HG02678 (cell line): Measurements from ENCODE around the gene CTDSP2.
"Not testable (repeated sequence)": the region's sequence is repeated elsewhere in the genome, so short reads cannot be mapped to it uniquely, and the experiment has no call there.

Source experiments
- ATAC-seq: cut with Tn5 transposase; IDR thresholded peaks from one replicate; pipeline ENCODE4 v1.9.1; 2021; ENCODE audit warnings: mild to moderate bottlenecking, moderate library complexity; ENCODE audit not compliant: unreplicated experiment

The CTDSP2 gene

DNA sequence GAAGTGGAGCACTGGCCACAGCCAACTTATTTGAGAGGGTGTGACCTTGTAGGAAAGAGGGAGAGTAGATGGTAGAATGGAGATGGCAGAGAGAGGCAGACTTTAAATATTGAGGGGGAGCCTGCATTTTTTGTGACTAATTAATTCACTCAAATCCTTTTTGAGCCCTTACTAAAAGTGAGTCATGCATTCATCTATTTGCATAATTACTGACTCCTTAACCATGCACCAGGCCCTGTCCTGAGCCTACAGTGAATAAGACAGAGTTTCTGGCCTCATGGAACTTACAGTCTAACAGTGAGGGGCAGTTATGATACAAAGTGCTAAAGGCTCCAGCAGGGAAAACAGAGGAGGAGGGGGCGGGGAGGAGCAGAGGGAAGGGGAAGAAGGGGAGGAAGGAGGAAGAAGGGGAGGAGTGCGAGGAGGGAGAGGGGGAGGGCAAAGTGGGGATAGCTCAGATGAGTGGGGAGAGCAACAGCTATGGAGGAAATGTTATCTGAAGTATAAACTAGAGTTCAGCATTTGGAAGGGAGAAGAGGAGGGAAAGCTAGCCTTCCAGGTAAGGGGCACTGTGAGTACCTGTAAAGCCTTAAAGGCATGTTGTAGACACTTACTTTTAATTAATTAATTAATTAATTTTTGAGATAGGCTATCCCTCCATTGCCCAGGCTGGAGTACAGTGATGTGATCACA lies 7.5 kb upstream of the CTDSP2 start:
- ATAC-seq: no peak

GRCh38 chr12:57852620-57853500 lies 6.3 kb upstream of the CTDSP2 start:
- no peak for ATAC-seq

DNA sequence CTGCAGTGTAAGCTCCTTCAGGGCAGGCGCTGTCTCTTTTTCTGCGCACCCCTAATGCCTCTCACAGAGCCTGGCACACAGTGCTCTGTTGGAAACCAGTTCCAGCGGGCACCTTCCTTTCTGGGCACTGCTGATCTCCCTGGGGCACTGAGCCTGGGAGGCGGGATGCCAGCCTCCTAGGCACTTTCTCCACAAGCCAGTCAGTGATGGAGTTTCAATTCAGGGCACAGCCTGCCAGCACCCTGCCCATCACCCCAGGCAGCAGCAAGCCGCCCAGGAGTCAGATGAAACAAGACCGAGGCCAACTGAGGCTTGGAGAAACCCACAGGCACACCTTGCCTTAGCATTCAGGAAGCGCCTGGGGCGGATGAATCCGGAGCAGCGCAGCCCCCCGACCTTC lies 5.7 kb upstream of the CTDSP2 start:
- ATAC-seq: no peak

DNA sequence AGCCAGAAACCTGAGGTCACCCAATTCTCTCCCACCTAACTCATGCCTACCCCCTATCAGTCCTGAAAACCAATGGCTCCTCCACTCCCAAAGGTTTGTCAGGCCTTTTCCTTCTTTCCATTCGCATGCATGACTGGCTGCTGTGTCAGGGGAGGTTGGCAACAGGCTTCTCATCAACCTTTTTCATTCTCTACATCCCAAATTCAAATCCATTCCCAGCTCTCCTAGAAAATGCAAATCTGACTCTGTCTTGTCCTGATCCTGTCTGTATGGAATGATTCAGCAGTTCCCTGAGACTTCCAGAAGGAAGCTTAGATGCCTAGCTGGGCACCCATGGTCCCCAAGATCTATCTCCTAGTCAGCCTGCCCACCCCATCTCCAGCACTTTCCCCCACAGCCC lies 5.0 kb upstream of the CTDSP2 start:
- ATAC-seq: no peak

DNA sequence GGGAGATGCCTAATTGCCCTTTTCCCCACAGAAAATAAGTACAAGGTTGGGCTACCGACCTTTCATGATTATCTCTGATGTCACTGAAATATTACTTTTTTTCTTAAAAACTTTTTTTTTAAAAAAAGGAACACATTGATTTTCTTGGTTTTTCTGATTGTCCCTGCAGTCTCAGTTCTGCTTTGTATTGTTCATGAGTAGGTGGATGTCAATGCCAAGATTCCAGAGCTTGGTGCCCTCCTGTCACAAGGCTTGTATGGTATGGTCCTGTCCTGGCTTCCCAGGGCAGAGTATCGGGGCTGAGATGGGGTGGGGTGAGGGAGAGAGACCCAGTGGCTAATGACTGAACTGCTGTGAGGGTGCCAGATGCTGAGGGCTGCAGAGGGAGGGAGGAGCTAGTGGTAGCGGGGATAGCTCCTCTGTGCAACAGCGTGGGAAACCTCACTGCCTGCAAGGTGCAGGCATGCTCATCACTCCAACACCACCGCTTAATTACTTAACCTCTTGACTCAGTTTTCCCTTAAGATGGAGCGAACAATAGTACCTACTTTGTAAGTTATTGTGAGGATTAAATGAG lies 4.4 kb upstream of the CTDSP2 start:
- ATAC-seq: no peak

GRCh38 chr12:57849447-57849846 lies 2.9 kb upstream of the CTDSP2 start:
- not testable (repeated sequence) for ATAC-seq

DNA sequence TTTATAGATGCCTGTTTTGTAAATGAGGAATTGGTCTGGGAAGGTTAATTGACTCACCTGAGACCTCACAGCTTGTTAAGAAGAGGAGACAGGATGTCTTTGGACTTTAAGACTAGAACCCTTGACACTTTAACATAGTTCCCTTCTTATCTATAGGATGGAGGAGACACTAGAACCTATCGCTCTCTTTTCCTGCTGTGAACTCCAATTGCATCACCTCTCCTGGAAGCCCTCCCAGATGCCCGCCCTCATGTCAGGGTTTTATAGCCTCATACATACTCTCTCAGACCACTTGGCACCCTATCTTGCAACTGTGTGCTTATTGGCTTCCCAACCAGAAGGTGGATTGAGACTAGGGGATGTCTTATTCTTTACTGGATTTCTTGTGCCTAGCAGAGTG lies 2.5 kb upstream of the CTDSP2 start:
- ATAC-seq: no peak

DNA sequence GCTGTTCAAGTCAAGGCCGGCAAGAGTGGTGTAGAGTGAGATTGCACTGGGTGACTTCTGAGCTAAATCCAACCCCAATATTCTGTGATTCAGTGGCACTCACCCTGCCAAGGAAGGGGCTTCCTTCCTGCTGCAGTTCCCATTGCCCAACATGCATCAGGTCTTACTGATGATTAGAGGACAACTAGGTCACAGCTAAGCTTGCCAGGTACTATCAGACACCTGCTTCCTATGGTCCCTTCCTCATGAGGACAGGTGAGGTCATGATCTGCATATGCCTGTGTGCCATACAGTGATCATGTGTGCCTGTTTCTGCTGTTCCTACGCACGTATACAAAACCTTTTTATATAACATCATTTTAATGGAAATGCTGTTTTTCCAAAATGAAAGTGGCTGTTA lies 1.7 kb upstream of the CTDSP2 start:
- ATAC-seq: no peak

DNA sequence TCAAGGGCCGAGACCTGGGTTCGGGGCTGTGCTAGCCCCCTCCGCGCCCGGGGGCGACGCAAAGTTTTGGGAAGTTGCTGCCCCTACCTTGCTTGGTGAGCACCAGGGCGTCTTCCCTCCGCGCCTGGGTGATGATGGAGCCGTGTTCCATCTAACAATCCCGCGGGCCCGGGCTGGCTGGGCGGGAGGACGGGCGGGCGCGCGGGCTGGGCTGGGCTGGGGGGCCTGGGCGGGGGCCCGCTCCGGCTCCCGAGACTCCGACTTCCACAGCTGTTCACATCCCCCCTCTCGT lies 298 bp downstream of the CTDSP2 start:
- peak; percentile 6 for ATAC-seq

DNA sequence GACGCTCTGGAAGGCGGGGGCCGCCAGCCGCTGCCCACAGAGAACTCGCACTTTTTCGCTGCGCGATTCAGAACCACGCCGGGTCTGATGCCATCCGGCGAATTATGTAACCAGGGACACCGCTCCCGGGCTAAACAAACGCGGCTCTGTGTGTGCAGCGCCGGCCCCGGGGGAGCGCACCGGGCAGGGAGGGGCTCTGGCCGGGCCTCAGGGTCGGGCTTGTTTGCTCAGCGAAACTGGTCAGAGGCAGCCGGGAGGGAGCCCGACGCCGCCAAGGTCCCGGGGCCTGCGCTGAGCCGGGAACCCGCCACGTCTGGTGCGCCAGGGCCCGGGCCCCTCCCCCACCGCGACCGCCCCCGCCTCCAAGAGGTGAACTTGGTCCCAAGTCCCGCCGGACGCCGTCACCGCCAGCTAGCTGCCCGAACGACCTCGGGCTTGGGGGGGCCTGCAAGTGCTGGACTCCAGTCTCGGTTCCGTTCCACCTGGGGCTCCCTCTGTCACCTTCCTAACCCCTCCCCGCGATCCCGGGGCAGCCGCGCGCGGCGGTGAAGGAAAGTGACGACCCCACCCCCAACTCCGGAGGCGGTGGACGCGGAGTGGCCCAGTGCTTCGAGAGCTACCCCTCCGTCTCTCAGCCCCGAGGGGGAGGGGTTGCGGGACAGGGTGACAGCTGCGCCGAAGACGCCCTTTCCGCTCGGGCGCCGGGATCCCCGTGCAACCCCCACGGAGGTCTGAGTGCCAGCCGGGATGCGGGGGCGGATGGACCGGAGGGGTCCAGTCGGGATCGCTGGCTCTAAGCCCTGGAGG lies 848 bp downstream of the CTDSP2 start:
- ATAC-seq: peak; percentile 29

DNA sequence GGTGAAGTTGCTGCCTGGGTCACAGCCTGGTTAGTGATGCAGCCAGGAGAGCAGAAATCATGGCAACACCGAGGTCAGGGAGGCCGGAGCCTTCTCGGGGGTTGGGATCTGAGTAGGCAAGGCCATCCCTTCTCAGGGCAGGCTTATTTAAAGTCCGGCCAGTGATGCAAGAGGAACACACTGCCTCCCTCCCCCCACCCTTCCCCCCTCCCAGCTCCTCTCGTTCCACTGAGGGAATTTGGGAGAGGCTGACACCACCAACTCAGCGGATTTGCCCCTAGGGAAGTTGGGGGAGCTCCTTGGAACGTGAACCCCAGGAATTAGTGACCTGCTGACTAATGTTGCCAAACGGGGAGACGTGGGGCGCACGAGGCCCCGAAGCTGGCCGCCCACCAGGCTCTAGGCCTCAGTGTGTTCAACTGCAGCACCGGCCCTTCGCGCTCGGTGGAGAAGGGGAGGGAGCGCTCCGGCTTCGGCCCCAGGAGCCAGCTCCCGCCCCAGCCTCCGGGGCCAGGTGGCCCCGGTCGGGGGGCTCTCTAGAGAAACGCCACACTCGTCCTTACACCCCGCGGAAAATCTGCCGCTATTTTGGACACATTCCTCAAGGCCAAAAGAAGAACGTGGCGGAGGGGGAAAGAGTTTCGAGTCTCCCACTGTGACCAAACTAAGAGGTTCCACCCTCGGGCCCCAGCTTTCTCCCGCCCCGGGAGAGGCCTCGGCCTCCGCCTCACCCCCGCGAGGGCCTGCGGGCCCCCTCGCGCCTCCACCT lies 1.6 kb downstream of the CTDSP2 start:
- peak; percentile 16 for ATAC-seq

DNA sequence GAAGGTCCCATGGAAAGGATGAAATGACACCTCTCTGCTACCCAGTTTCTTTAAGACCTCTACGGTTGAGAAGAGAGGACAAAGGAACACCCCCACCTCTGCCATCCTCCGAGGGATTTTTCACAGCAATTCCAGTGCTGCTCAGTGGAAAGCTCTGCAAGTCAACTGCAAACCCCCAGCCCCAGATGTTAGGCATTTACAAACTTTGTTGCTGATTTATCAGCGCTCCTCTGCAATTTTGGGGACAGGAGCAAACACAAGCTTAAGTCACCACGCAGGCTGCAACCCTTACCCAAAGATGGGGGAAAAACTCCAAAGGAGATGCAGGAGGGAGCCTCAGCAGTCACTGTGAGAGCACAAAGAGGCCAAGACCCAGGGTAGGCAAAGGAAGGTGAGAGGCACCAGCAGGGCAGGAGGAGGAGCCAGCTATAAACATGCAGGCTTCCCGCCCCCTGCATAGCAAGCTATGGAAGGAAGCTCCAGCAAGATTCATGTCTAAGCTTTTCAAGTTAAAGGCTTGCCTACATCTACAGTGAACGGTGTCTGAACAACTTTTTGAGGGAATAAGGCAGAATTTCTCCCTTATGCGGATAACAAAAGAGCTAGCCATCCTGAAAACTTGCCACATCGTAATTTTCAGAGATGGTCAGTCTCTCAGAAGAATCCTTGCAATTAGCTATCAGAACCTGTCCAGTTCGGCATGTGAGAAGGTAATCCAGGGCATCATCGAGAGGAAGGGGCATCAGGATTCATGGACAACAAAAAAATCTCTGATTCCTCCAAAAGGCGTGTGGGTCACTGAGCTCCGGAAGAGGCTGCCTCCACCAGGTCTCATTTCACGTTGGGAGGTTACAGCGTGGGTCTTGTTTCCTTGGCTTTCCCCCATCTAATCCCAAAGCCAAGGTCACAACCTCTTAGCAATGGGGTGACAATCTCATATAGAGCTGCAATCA lies 3.9 kb downstream of the CTDSP2 start:
- ATAC-seq: no peak

- ATAC-seq: no peak
Measured at GRCh38 chr12:57841445-57841844, 5.1 kb downstream of the CTDSP2 start.

GRCh38 chr12:57840726-57841125 lies 5.8 kb downstream of the CTDSP2 start:
- no peak for ATAC-seq

DNA sequence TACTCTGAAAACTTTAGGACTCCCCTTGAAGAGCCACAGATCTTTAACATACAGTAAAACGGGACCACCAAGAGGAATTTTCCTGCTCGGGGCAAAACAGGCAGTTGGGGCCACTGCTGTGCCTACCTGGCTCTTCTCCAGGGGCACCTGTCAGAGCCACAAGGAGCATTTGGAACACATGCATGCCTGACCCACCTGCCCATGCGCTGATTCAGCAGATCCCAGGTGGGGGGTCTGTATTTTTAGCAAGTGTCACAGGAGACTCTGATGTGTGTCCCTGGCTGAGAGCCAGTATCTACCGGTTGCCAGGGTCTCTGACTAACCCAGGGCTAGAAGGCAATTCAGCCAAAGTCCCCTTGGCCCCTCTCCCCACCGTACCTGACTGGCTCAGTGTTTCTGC lies 6.5 kb downstream of the CTDSP2 start:
- ATAC-seq: no peak

DNA sequence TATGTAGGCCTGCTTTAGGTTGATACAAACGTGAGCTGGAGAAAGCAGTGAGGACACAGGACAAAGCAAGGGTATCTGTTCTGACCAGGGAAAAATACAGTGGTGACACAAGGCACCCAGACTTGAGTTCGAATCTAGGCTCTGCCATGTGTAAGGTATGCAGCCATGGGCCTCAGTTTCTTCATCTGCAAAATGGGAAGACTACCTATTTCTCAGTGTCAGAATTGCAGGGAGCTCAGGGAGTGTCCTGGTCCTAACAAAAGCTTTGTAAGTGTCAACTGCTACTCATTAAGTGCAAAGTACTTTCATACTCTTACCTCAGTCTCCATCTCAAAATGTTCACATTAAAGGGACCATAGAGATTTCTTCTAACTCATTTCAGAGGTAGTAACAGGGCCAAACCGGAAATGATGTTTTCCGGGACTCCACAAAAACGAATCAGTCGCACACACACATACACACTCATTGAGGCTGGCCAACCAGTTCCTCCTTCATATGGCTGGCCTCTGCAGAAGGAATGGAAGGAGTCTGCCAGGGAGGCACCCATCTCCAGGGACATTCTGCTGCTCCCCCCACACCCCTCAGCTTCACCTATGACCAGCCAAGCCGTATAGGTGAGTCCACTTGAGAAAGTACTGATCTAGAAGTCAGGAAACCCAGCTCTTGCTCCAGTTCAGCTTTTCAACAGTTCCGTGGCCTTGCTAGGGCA lies 7.8 kb downstream of the CTDSP2 start:
- ATAC-seq: no peak

DNA sequence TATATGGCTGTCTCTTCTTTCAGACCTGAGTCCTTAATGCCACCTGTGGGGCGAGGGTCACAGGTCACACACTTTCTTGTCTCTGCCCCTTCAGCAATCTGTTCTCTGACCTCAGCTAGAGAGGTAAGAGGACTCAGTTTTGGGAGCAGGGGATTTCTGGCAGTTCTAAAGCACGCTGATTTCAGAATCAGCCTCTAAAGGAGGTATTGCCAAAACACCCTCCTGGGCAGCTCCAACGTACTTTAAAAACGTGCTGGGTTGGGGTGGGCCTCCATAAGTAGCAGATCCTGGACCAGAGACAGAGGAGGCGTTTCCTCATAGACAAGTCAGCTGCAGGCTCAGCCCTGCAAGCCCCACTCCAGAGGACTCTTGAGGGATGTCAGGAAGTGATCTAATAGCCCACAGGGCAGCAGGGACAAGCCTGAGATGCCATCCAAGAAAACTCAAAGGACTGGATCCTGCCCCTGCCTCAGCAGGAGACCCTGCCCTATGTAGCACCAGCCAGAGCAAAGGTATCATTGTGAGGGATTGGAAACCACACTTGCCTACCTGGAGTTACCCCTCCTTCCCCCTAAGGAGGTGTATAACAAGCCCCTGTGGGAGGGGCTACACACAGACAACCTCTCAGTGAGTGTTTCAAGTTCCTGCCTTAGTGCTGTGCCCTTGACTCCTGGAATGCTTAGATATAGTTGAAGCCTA lies 8.5 kb downstream of the CTDSP2 start:
- ATAC-seq: no peak
